H1 (cell line): ENCODE results near the gene PPP1R15B. TPM values are rescaled to one million over a fixed set of nuclear protein-coding genes. Genes with fewer than 3 reads are reported as not detected.

Experiments
- CTCF ChIA-PET: fragments of 300-600 bp; sonication (Branson Sonifier 250); formaldehyde crosslinking; loops from one replicate; lab custom pipeline; 2021; ENCODE audit not compliant: partially characterized antibody; lab: Charles Lee
- POLR2A ChIA-PET: fragments of 300-600 bp; sonication (Branson Sonifier 250); formaldehyde crosslinking; loops from one replicate; lab custom pipeline; 2021; ENCODE audit warnings: inconsistent platforms; ENCODE audit not compliant: partially characterized antibody; lab: Charles Lee
- DNase-seq, 2 experiments: peaks; one replicate each; pipeline versions ENCODE4 v3.0.0 to v3.0.0-alpha.2; 2010 to 2022; ENCODE audit warnings: low spot score in 2 of 2, low read depth in 1 of 2, mixed read lengths in 1 of 2
- FAIRE-seq: peaks from 2 replicates; lab custom pipeline; 2011; peaks lifted over from hg19 to GRCh38; lab: Jason Lieb, UNC
- H2AFZ ChIP-seq: 2 replicates; pipeline ENCODE4 v1.8.1; 2012; ENCODE audit warnings: low read length, inconsistent platforms
- H2AK5ac ChIP-seq: 2 replicates; pipeline ENCODE4 v1.6.1; 2013; ENCODE audit warnings: low read depth, low read length
- H2BK120ac ChIP-seq: replicated peaks from 2 replicates; pipeline ENCODE3; 2013; ENCODE audit warnings: low read depth, low read length, inconsistent platforms
- H2BK12ac ChIP-seq: 2 replicates; pipeline ENCODE4 v1.6.1; 2013; ENCODE audit warnings: low read depth, low read length
- H2BK15ac ChIP-seq: 2 replicates; pipeline ENCODE4 v1.6.1; 2013; ENCODE audit warnings: low read length
- H2BK20ac ChIP-seq: 2 replicates; pipeline ENCODE4 v1.6.1; 2013; ENCODE audit warnings: low read length
- H2BK5ac ChIP-seq: 2 replicates; pipeline ENCODE4 v1.6.1; 2013; ENCODE audit warnings: low read depth, low read length
- H3K14ac ChIP-seq: 2 replicates; pipeline ENCODE4 v1.6.1; 2013; ENCODE audit warnings: inconsistent platforms; ENCODE audit not compliant: insufficient read length
- H3K18ac ChIP-seq: 2 replicates; pipeline ENCODE4 v1.6.1; 2013; ENCODE audit warnings: low read length; ENCODE audit errors: extremely low read depth
- H3K23ac ChIP-seq: 2 replicates; pipeline ENCODE4 v1.6.1; 2013; ENCODE audit warnings: inconsistent platforms; ENCODE audit not compliant: insufficient read length
- H3K23me2 ChIP-seq: 2 replicates; pipeline ENCODE4 v1.6.1; 2013; ENCODE audit warnings: low read depth, low read length
- H3K27ac ChIP-seq: 2 replicates; pipeline ENCODE4 v1.6.1; 2011; ENCODE audit warnings: low read depth, low read length, inconsistent platforms
- H3K27me3 ChIP-seq, 4 experiments: replicated peaks in 1 of 4; 1 replicate in 1 of 4; 2 replicates in 3 of 4; pipeline versions ENCODE4 v1.6.1 to v1.8.1; 2011 to 2013; ENCODE audit warnings: low read length in 3 of 4, mild to moderate bottlenecking in 3 of 4, inconsistent platforms in 2 of 4, mixed read lengths in 2 of 4, moderate library complexity in 1 of 4; ENCODE audit not compliant: control insufficient read depth in 3 of 4, insufficient read depth in 3 of 4; ENCODE audit errors: extremely low read depth in 1 of 4
- H3K36me3 ChIP-seq, 4 experiments: 2 replicates each; pipeline versions ENCODE4 v1.6.1 to v1.8.1; 2011 to 2013; ENCODE audit warnings: mild to moderate bottlenecking in 4 of 4, low read length in 3 of 4, moderate library complexity in 2 of 4, control low read depth in 1 of 4, inconsistent platforms in 1 of 4; ENCODE audit not compliant: insufficient read depth in 4 of 4, control insufficient read depth in 2 of 4
- H3K4ac ChIP-seq: replicated peaks from 2 replicates; pipeline ENCODE3; 2013; ENCODE audit warnings: low read length, low read depth, mixed read lengths, inconsistent platforms; ENCODE audit not compliant: insufficient read length
- H3K4me1 ChIP-seq, 4 experiments: replicated peaks in 1 of 4; 1 replicate in 1 of 4; 2 replicates in 3 of 4; pipeline versions ENCODE4 v1.6.1 to v1.8.1; 2011 to 2013; ENCODE audit warnings: low read length in 3 of 4, inconsistent platforms in 2 of 4, mixed read lengths in 1 of 4; ENCODE audit not compliant: insufficient read depth in 4 of 4, control insufficient read depth in 3 of 4
- H3K4me2 ChIP-seq, 2 experiments: 2 replicates each; pipeline versions ENCODE4 v1.6.1 to v1.8.1; 2011 to 2013; ENCODE audit warnings: low read depth in 2 of 2, low read length in 2 of 2, control low read depth in 1 of 2, inconsistent platforms in 1 of 2, mild to moderate bottlenecking in 1 of 2; ENCODE audit not compliant: insufficient read depth in 1 of 2
- H3K4me3 ChIP-seq, 4 experiments: fragments of 200-600, 300-600 bp in 1 of 4; sonication (generic), shearing (Covaris generic), sonication (Bioruptor Twin) in 1 of 4; 2 replicates each; pipeline versions ENCODE4 v1.5.1 to v1.8.1; 2011 to 2016; ENCODE audit warnings: low read length in 4 of 4, low read depth in 3 of 4, control low read depth in 2 of 4, inconsistent platforms in 2 of 4, mild to moderate bottlenecking in 2 of 4, mixed read lengths in 1 of 4, moderate library complexity in 1 of 4; ENCODE audit not compliant: insufficient read depth in 2 of 4; ENCODE audit errors: extremely low read depth in 1 of 4
- H3K56ac ChIP-seq: replicated peaks from 2 replicates; pipeline ENCODE3; 2013; ENCODE audit warnings: low read depth, mild to moderate bottlenecking, mixed read lengths, low read length, inconsistent platforms; ENCODE audit not compliant: insufficient read length
- H3K79me1 ChIP-seq: 2 replicates; pipeline ENCODE4 v1.6.1; 2013; ENCODE audit warnings: low read depth, low read length, control low read depth
- H3K79me2 ChIP-seq, 2 experiments: 2 replicates each; pipeline versions ENCODE4 v1.6.1 to v1.8.1; 2012 to 2013; ENCODE audit warnings: low read length in 2 of 2, mild to moderate bottlenecking in 2 of 2, inconsistent platforms in 1 of 2; ENCODE audit not compliant: insufficient read depth in 2 of 2, control insufficient read depth in 1 of 2
- H3K9ac ChIP-seq, 4 experiments: replicated peaks in 1 of 4; 1 replicate in 1 of 4; 2 replicates in 3 of 4; pipeline versions ENCODE4 v1.6.1 to v1.8.1; 2011 to 2013; ENCODE audit warnings: low read depth in 3 of 4, low read length in 3 of 4, control low read depth in 2 of 4, mild to moderate bottlenecking in 2 of 4, moderate library complexity in 2 of 4, inconsistent platforms in 1 of 4; ENCODE audit errors: extremely low read depth in 1 of 4
- H3K9me3 ChIP-seq, 2 experiments: 2 replicates each; pipeline versions ENCODE4 v1.6.1 to v1.8.1; 2012 to 2013; ENCODE audit warnings: mild to moderate bottlenecking in 2 of 2, moderate library complexity in 2 of 2, control low read depth in 1 of 2, inconsistent platforms in 1 of 2, low read depth in 1 of 2, low read length in 1 of 2, mixed read lengths in 1 of 2; ENCODE audit not compliant: insufficient read depth in 2 of 2
- H4K20me1 ChIP-seq, 2 experiments: replicated peaks in 1 of 2; 2 replicates each; pipeline versions ENCODE3 to v1.8.1; 2011 to 2013; ENCODE audit warnings: inconsistent platforms in 2 of 2, low read length in 2 of 2, mild to moderate bottlenecking in 1 of 2; ENCODE audit not compliant: insufficient read depth in 2 of 2, control insufficient read depth in 1 of 2
- H4K5ac ChIP-seq: 2 replicates; pipeline ENCODE4 v1.6.1; 2013; ENCODE audit warnings: low read length, low read depth, mixed read lengths, inconsistent platforms; ENCODE audit not compliant: insufficient read length
- H4K8ac ChIP-seq: 2 replicates; pipeline ENCODE4 v1.8.0; 2013; ENCODE audit warnings: mild to moderate bottlenecking, moderate library complexity, low read length, inconsistent platforms; ENCODE audit not compliant: insufficient read depth; ENCODE audit errors: extremely low read depth
- H4K91ac ChIP-seq: replicated peaks from 2 replicates; pipeline ENCODE3; 2013; ENCODE audit warnings: low read length, mixed read lengths, inconsistent platforms; ENCODE audit not compliant: insufficient read length
- CBX5 ChIP-seq: fragments of 300-800, 300-1000 bp; sonication (generic); IDR thresholded peaks from 2 replicates; pipeline ENCODE4 v1.7.1; 2016; ENCODE audit warnings: antibody characterized with exemption, low read length, low read depth
- CREB1 ChIP-seq: IDR thresholded peaks from 2 replicates; pipeline ENCODE4 v1.6.1; 2012; ENCODE audit warnings: inconsistent platforms
- GTF2F1 ChIP-seq: IDR thresholded peaks from 2 replicates; pipeline ENCODE4 v1.6.1; 2012; ENCODE audit warnings: low read depth, low read length, improper control_type of control experiment, borderline replicate concordance
- NRF1 ChIP-seq: IDR thresholded peaks from 2 replicates; pipeline ENCODE4 v1.6.1; 2011; ENCODE audit warnings: mild to moderate bottlenecking, low read depth, low read length, improper control_type of control experiment
- RFX5 ChIP-seq: IDR thresholded peaks from 2 replicates; pipeline ENCODE4 v1.6.1; 2011; ENCODE audit warnings: low read depth, low read length, improper control_type of control experiment, borderline replicate concordance
- SP2 ChIP-seq: IDR thresholded peaks from 2 replicates; pipeline ENCODE4 v1.6.1; 2012; ENCODE audit warnings: mild to moderate bottlenecking, low read length, inconsistent platforms
- WGBS, 2 experiments: shearing (Covaris generic) in 1 of 2; methylation state at CpG; one replicate each; pipeline versions ENCODE4 v1.1.6 to v1.1.7; 2013 to 2015; ENCODE audit warnings: low lambda C conversion rate in 2 of 2, mixed read lengths in 2 of 2, inconsistent platforms in 1 of 2, low coverage in 1 of 2, missing lambda C conversion rate in 1 of 2; ENCODE audit not compliant: insufficient replicate concordance in 2 of 2, insufficient coverage in 1 of 2, insufficient read length in 1 of 2; ENCODE audit errors: extremely low coverage in 1 of 2, missing lambda C conversion rate in 1 of 2; 5-methylcytosine and 5-hydroxymethylcytosine counted together
- polyA plus RNA-seq, 7 experiments: library from polyadenylated mRNA; depleted of rRNA in 3 of 7; stranded (reverse) in 5 of 7; unstranded in 2 of 7; fragments of >200 nt in 5 of 7; fragments of 200-250 nt in 2 of 7; gene quantifications; 1 replicate in 5 of 7; 2 replicates in 1 of 7; 4 replicates in 1 of 7; pipeline versions ENCODE4 v1.2.1 to v1.2.3, GENCODE V29; 2011 to 2013; ENCODE audit warnings: missing spikeins in 2 of 7, mixed read lengths in 2 of 7
- total RNA-seq: library from RNA; stranded (reverse); fragmentation: NEBNext Ultra II Directional; extraction: Animal tissue kit (Norgen Biotek cat#: 25700); gene quantifications from 2 replicates; pipeline ENCODE4 v1.2.1, GENCODE V29; 2021
- TF ChIP-seq, protein P1 (sequence below), 3 experiments: IDR thresholded peaks; 1 replicate in 2 of 3; 2 replicates in 1 of 3; pipeline versions ENCODE4 v1.5.1 to v1.6.1; 2011; ENCODE audit warnings: low read length in 3 of 3, mild to moderate bottlenecking in 3 of 3, inconsistent platforms in 2 of 3, low read depth in 1 of 3, moderate library complexity in 1 of 3; ENCODE audit not compliant: insufficient read depth in 1 of 3; ENCODE audit errors: control extremely low read depth in 1 of 3
- TF ChIP-seq, protein P2 (sequence below): IDR thresholded peaks from 2 replicates; pipeline ENCODE4 v1.6.1; 2011; ENCODE audit warnings: low read length, improper control_type of control experiment

The PPP1R15B gene
- total and polyA plus RNA-seq, 2 of the 8 experiments (the other 6 are each of a cell fraction or from before 2014, with no cell fraction given), result 14.4 to 72.2 TPM

DNA sequence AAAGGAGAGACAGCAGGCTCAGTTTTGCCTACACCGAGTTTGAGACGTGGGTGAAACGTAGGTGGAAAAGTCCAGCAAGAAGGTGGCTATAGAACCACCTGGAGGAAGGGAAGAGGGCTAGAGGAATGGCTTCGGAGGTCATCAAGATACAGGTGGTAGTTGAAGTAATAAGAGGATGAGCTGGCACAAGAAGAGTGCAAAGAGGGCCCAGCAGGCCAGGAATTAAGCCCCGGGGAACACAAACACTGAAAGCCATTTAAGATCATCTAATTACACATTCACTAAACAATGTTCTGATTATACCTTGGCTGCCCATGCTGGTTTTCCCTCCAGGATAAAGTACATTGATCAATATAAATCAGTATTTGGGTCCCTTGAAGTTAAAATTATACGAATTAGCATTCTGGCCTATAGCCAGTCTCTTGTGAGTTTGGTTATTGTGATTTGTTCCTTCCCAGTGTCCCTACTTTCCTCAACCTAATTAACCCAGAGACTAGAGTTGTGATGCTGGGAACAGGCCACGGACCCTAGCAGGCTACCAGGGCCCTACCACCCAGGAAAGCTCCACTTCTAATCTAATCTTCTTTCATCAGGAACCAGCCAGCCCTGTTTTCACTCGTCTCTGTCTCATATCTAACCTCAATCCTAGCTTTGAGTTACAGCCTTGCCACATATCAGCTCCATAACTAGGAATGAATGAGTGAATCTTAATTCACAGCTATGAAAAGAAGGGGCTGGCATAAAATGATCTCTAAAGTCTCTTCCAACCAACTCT is 26.4 kb upstream of the PPP1R15B start:
- POLR2A ChIA-PET, result interaction anchor here (1.0 to 1.2 kb wide), 2 partner anchors 12 to 24 kb away, joined by 3 to 4 read pairs; no protein-coding TSS in a partner anchor
- Histone ChIP-seq H2BK12ac (no peak overlapping the region), H4K20me1 (peaks cover 0 to 3% of the 10 kb centered on the region in 2 experiments), H3K79me2 (no peaks in the 10 kb centered on the region), H3K9ac (no peak overlapping the region), H2AFZ (no peak overlapping the region), H2AK5ac (no peak overlapping the region), H4K8ac (no peak overlapping the region), H2BK120ac (no peak overlapping the region), H3K27me3 (no peaks in the 10 kb centered on the region), H2BK5ac (no peak overlapping the region), H2BK20ac (no peak overlapping the region), H2BK15ac (no peak overlapping the region), H4K91ac (no peak overlapping the region), H3K4ac (no peak overlapping the region), H4K5ac (no peak overlapping the region), H3K18ac (no peak overlapping the region), H3K4me1 (no peaks in the 10 kb centered on the region), H3K14ac (no peak overlapping the region), H3K36me3 (peaks cover 2 to 24% (median 13%) of the 10 kb centered on the region in 4 experiments; a peak in 5 of 8 replicates), H3K23ac (no peak overlapping the region), H3K23me2 (no peaks in the 10 kb centered on the region), H3K4me2 (no peak overlapping the region), H3K9me3 (no peaks in the 10 kb centered on the region), H3K27ac (no peak overlapping the region), H3K56ac (no peak overlapping the region), H3K79me1 (no peaks in the 10 kb centered on the region; the same call in 1 of the 2 replicates), H3K4me3 (no peak overlapping the region)
- no peak for DNase-seq
- CTCF ChIA-PET, result interaction anchor here (0.6 to 47.3 kb wide), 8 partner anchors 7 to 325 kb away, joined by 3 to 2124 read pairs (median 8); partner anchors contain the start of genes GOLT1A, MDM4 and PIK3C2B
- WGBS, 2 experiments, result 83% methylated on average over 8 of the region's 8 CpGs; no CpG with 5 or more reads in 1 of the 2 experiments
- no peak for FAIRE-seq
- TF ChIP-seq, protein P1, sequence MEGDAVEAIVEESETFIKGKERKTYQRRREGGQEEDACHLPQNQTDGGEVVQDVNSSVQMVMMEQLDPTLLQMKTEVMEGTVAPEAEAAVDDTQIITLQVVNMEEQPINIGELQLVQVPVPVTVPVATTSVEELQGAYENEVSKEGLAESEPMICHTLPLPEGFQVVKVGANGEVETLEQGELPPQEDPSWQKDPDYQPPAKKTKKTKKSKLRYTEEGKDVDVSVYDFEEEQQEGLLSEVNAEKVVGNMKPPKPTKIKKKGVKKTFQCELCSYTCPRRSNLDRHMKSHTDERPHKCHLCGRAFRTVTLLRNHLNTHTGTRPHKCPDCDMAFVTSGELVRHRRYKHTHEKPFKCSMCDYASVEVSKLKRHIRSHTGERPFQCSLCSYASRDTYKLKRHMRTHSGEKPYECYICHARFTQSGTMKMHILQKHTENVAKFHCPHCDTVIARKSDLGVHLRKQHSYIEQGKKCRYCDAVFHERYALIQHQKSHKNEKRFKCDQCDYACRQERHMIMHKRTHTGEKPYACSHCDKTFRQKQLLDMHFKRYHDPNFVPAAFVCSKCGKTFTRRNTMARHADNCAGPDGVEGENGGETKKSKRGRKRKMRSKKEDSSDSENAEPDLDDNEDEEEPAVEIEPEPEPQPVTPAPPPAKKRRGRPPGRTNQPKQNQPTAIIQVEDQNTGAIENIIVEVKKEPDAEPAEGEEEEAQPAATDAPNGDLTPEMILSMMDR (IDR thresholded peaks at IDR 0.05; ENCODE audit: control extremely low read depth in 1 of 3, insufficient read depth in 1 of 3, low read depth in 1 of 3, low read length in 3 of 3), result no peak
- TF ChIP-seq GTF2F1 (no peak), SP2 (no peak), RFX5 (no peak), CBX5 (no peak), NRF1 (no peak), CREB1 (no peak)
- TF ChIP-seq, protein P2, sequence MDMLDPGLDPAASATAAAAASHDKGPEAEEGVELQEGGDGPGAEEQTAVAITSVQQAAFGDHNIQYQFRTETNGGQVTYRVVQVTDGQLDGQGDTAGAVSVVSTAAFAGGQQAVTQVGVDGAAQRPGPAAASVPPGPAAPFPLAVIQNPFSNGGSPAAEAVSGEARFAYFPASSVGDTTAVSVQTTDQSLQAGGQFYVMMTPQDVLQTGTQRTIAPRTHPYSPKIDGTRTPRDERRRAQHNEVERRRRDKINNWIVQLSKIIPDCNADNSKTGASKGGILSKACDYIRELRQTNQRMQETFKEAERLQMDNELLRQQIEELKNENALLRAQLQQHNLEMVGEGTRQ, result no peak
